Small intestine (tissue), 7 donors: ENCODE data around the gene CD248. TPM values are rescaled to one million over a fixed set of nuclear protein-coding genes. Genes with fewer than 3 reads are reported as not detected.
"Not testable (repeated sequence)": the region's sequence is repeated elsewhere in the genome, so short reads cannot be mapped to it uniquely, and the experiment has no call there.

Experiments
- DNase-seq, 2 donors: peaks; one replicate each; pipeline versions ENCODE4 v3.0.0 to v3.0.0-alpha.2; 2013
- FAIRE-seq: peaks from 2 replicates; lab custom pipeline; 2012; peaks lifted over from hg19 to GRCh38; lab: Jason Lieb, UNC
- H3K27ac ChIP-seq, 3 donors: one replicate each; pipeline ENCODE4 v1.5.1; 2013; ENCODE audit warnings: low read length in 2 of 3, mild to moderate bottlenecking in 2 of 3, control low read depth in 1 of 3, inconsistent platforms in 1 of 3, low read depth in 1 of 3, moderate library complexity in 1 of 3
- H3K27me3 ChIP-seq, 3 donors: one replicate each; pipeline ENCODE4 v1.6.1; 2013; ENCODE audit warnings: low read length in 3 of 3, inconsistent platforms in 1 of 3; ENCODE audit not compliant: control insufficient read depth in 3 of 3, insufficient read depth in 3 of 3
- H3K36me3 ChIP-seq, 3 donors: one replicate each; pipeline ENCODE4 v1.6.1; 2013; ENCODE audit warnings: low read length in 3 of 3, inconsistent platforms in 1 of 3, low read depth in 1 of 3, mild to moderate bottlenecking in 1 of 3, moderate library complexity in 1 of 3; ENCODE audit not compliant: control insufficient read depth in 3 of 3, insufficient read depth in 2 of 3
- H3K4me1 ChIP-seq, 3 donors: one replicate each; pipeline ENCODE4 v1.6.1; 2013; ENCODE audit warnings: low read length in 2 of 3, inconsistent platforms in 1 of 3, low read depth in 1 of 3, mild to moderate bottlenecking in 1 of 3, moderate library complexity in 1 of 3; ENCODE audit not compliant: control insufficient read depth in 3 of 3, insufficient read depth in 2 of 3
- H3K4me3 ChIP-seq, 3 donors: one replicate each; pipeline ENCODE4 v1.5.1; 2013; ENCODE audit warnings: low read length in 3 of 3, control low read depth in 1 of 3, inconsistent platforms in 1 of 3, low read depth in 1 of 3, mild to moderate bottlenecking in 1 of 3, moderate library complexity in 1 of 3
- H3K9me3 ChIP-seq, 2 donors: one replicate each; pipeline ENCODE4 v1.6.1; 2013; ENCODE audit warnings: low read depth in 1 of 2, low read length in 1 of 2; ENCODE audit not compliant: control insufficient read depth in 2 of 2, insufficient read depth in 1 of 2
- WGBS, 3 donors: extraction: QIAGEN DNeasy Blood & Tissue Kit; methylation state at CpG; one replicate each; pipeline ENCODE4 v1.1.7; 2013; 5-methylcytosine and 5-hydroxymethylcytosine counted together
- polyA plus RNA-seq, 4 donors: library from polyadenylated mRNA; stranded (reverse) in 3 of 4; unstranded in 1 of 4; fragments of 200-250 nt in 3 of 4; fragments of 120-200 nt in 1 of 4; gene quantifications; one replicate each; pipeline versions ENCODE4 v1.2.1 to v1.2.3, GENCODE V29; 2013
- donor health status: healthy with polysubstance abuse.
- donor health status: control.
- donor health status: control.
- donor health status: Bipolar disorder and iron deficiency.
- donor health status: healthy.

CD248 gene
- polyA plus RNA-seq, 4 donors: 1.6 to 35.7 (median 19.1) TPM; not detected in 1

DNA sequence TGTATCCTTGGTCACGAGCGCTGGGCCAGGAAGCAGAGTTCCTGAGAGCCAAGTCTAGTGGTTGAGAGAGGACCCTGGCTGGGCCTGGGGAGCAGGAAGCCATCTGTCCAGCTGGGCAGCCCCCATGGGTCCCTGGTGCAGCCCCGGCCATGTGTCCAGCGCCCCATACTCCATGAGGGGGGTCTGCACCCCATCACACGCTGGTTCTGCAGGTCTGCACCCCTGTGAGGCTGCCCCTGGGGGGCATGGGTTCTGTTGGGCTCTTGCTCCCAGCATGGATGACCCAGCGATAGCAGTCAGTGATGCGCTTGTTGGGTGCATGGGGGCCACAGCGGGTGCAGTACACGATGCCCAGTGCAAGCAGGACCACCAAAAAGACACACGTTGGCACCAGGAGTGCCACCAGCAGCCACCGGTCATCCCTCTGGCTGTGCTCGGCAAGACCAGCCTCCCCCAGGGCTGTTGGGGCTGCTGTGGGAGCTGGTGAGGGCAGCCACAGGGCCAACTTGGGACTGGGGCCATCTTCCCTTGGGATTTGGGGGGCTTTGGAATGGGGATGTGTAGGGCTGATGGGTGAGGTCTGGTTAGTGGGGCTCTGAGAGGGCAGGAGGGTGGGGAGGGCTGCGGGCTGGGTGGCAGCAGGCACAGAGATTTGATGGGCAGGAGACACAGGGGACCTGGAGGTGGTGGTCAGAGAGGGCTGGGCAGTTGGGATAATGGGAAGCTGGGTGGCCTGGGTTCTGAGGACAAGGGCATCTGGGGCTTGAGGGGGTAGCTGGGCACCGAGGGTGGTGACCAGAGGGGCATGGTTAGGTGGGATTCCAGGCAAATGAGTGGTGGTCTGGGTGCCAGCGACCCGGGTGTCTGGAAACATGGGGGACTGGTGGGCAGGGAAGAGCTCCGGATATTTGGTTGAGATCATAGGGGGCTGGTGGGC is 2.0 kb downstream of the CD248 start:
- Histone ChIP-seq H3K27ac (peak overlapping the region in 2 of 3 donors; percentile 91 to 98), H3K27me3 (no peaks in the 10 kb centered on the region), H3K4me3 (peak overlapping the region in 1 of 3 donors; percentile 50), H3K9me3 (peaks cover 0 to 3% of the 10 kb centered on the region in 2 donors), H3K4me1 (peaks cover 2 to 42% (median 3%) of the 10 kb centered on the region in 3 donors), H3K36me3 (peaks cover 0 to 4% (median 0%) of the 10 kb centered on the region in 3 donors)
- no peak for DNase-seq
- FAIRE-seq: no peak
- whole genome bisulfite sequencing, 3 donors: 80 to 94% (median 86%) methylated on average over 17 of the region's 17 CpGs

DNA sequence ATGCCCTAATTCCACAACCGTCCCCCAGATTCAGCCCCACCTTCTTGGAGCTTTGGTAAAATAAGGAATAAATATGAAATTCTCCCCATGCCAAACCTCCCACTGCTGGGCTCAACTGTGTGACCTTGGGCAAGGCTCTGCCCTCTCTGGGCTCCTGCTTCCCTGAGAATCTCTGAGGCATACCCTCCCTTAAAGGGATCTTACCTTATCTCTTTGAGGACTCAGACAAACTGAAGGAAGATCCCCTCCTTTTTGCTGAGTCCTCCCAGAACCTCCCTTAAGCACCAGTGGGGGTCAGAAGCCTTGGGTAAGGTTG is 2.7 kb downstream of the CD248 start:
- 82 to 94% (median 86%) methylated on average over 1 of the region's 1 CpG for whole genome bisulfite sequencing, 3 donors
- Histone ChIP-seq H3K27me3 (no peaks in the 10 kb centered on the region), H3K4me3 (peak overlapping the region in 1 of 3 donors; percentile 50), H3K27ac (peak overlapping the region in 2 of 3 donors; percentile 91 to 98), H3K36me3 (peaks cover 0 to 4% (median 0%) of the 10 kb centered on the region in 3 donors), H3K9me3 (no peaks in the 10 kb centered on the region), H3K4me1 (peaks cover 2 to 42% (median 3%) of the 10 kb centered on the region in 3 donors)
- FAIRE-seq (no peak), DNase-seq (no peak)

DNA sequence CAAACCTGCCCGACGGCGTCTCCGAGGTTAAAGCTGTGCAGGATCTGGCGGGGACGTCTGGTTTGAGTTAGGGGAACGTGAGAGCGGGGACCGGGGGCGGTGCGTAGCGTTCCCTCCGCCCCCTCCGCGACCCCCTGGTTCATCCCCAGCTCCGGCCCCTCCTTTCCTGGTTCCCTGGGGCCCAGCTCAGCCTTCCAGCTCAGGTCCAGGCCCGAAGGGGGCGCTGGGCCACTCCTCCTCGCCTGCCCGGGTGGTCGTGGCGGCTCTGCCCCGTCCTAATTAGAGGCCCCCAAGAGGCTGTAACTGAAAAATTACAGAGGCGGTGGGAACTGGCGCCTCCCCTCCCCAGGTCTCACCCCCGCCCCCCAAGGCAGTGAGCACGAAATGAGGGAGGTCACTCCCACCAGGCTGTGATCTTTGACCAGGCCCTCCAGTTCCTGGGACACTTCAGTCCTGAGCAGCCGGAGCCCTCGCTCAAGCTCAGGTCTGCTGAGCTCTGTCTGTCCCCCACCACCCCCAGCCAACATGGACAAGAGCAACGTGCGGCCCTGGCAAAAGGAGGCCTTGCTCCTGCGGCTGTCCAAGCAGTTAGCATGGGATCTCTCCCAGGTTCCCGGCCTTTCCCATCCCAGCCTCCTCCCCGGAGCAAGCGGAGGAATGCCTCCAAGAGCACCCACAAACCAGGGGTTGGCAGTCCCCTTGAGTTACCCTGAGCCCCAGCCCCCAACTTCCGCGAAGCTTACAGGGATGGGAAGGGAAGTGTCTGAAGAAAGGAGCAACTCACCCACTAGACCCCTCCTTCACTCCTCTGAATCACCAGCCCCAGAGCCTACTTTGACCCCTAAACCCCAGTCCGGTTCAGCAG is 3.3 kb downstream of the CD248 start:
- Histone ChIP-seq H3K4me3 (peak overlapping the region; percentile 35 to 50 (median 37)), H3K9me3 (no peaks in the 10 kb centered on the region), H3K27me3 (no peaks in the 10 kb centered on the region), H3K4me1 (peaks cover 2 to 36% (median 3%) of the 10 kb centered on the region in 3 donors), H3K27ac (peak overlapping the region; percentile 68 to 98 (median 91)), H3K36me3 (peaks cover 0 to 4% (median 0%) of the 10 kb centered on the region in 3 donors)
- FAIRE-seq (no peak), DNase-seq (peak in 1 of 2 donors; percentile 61)
- WGBS, 3 donors: 38 to 53% (median 53%) methylated on average over 36 to 38 of the region's 38 CpGs

DNA sequence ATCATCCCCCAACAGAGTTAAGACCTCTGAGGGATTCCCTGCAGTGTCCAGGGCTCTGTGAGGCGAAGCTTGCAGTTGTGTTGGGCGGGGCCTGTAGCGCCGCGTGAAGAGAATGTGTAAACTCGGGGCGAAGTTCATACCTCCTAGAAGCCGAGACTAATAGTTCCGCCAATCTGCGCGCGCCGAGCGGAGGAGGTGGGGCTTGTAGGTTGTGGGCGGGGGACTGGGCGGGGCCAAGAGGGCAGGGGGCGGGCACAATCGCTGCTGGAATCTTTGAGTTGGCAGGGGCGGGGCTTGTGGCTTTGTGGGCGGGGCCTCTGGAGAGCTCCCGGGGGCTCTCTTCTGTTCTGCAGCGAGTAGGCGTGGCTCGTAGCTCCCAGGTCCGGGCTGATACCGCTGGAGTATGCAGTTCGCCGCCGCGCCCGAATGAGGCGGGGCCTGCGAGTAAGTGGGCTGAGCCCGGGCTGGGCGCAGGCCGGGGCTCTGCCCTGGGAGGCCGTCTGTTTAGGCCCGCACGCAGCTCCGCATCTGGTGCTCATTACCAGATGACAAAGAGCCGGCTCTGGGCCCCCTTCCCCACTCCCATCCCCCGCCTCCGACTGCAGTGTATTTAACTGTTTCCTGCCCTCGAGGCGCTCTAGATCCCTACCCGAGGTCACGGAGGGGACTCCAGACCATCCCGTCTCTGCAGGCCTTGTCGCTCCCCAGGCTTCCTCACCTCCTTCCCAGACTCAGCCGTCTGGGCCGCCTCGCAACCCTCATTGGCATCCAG is 4.1 kb downstream of the CD248 start:
- no peaks in the 10 kb centered on the region for H3K27me3 ChIP-seq
- no peak for FAIRE-seq
- peaks cover 2 to 28% (median 3%) of the 10 kb centered on the region in 3 donors for H3K4me1 ChIP-seq
- peak; percentile 99 for DNase-seq
- peaks cover 0 to 4% (median 0%) of the 10 kb centered on the region in 3 donors for H3K36me3 ChIP-seq
- H3K27ac ChIP-seq: peak overlapping the region; percentile 85 to 98 (median 91)
- 1 to 3% (median 2%) methylated on average over 47 to 52 of the region's 52 CpGs for WGBS, 3 donors
- peak overlapping the region; percentile 35 to 69 (median 37) for H3K4me3 ChIP-seq
- no peaks in the 10 kb centered on the region for H3K9me3 ChIP-seq

DNA sequence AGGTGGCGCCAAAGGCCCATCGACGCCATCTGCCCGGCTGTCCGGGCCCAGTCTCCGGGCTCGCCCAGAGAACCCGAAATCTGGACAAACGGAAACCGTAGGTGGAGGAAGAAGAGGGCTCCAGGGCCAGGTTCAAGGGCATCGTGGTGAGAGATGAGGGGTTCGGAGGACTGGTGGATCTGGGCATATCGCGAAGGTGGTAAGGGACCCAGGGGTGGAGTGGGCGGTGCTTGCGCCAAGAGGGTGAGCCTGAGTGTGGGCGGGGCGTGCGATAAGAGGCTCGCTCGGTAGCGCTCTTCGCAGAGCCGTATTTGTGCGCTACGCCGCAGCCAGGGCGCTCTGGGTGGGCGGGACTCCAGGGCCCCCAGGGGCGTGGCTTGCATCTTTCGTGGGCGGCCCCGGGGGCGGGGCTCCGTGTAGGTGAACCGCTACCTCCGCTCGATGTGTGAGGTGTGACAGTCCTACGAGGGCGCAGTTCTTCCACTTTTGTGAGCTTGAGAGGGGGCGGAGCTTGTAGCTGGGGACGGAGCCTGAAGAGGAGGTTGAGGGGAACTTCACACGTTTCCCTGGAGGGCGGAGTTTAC is 4.8 kb downstream of the CD248 start:
- peaks cover 0 to 4% (median 0%) of the 10 kb centered on the region in 3 donors for H3K36me3 ChIP-seq
- 0% methylated on average over 41 to 44 of the region's 44 CpGs for WGBS, 3 donors
- H3K4me1 ChIP-seq: peaks cover 0 to 22% (median 2%) of the 10 kb centered on the region in 3 donors
- H3K27me3 ChIP-seq: no peaks in the 10 kb centered on the region
- H3K4me3 ChIP-seq: peak overlapping the region in 2 of 3 donors; percentile 25 to 69
- no peaks in the 10 kb centered on the region for H3K9me3 ChIP-seq
- H3K27ac ChIP-seq: peak overlapping the region; percentile 85 to 98 (median 86)
- DNase-seq (peak; percentile 91 to 97), FAIRE-seq (no peak)

DNA sequence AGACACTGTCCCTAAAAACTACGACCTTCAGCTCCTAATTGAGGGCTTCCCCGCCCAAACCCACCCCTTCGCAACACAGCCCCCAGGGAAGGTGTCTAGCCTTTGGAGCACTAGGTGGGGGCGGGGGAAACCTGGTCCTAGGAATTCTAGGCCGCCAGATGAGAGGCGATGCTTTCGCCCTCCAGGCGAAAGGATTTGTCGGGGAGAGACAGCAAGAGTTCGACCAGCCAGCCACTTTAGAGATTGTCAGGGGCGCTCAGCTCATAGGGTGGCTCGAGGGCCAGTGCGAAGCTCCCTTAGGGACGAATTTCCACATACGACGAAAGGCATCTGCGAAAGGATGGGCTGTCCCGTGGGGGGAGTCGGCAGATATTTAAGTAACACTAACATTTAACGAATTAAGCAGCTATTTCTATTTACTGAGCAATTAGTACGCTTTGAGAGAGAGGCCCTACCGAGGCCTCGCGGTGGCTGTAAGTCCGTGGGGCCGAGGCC is 5.3 kb downstream of the CD248 start:
- peak overlapping the region in 2 of 3 donors; percentile 25 to 69 for H3K4me3 ChIP-seq
- H3K27me3 ChIP-seq: no peaks in the 10 kb centered on the region
- FAIRE-seq: no peak
- H3K27ac ChIP-seq: peak overlapping the region; percentile 85 to 98 (median 86)
- DNase-seq: no peak
- no peaks in the 10 kb centered on the region for H3K9me3 ChIP-seq
- WGBS, 3 donors: 32 to 41% (median 33%) methylated on average over 24 to 26 of the region's 26 CpGs
- H3K4me1 ChIP-seq: peaks cover 0 to 22% (median 2%) of the 10 kb centered on the region in 3 donors
- H3K36me3 ChIP-seq: peaks cover 0 to 4% (median 0%) of the 10 kb centered on the region in 3 donors

DNA sequence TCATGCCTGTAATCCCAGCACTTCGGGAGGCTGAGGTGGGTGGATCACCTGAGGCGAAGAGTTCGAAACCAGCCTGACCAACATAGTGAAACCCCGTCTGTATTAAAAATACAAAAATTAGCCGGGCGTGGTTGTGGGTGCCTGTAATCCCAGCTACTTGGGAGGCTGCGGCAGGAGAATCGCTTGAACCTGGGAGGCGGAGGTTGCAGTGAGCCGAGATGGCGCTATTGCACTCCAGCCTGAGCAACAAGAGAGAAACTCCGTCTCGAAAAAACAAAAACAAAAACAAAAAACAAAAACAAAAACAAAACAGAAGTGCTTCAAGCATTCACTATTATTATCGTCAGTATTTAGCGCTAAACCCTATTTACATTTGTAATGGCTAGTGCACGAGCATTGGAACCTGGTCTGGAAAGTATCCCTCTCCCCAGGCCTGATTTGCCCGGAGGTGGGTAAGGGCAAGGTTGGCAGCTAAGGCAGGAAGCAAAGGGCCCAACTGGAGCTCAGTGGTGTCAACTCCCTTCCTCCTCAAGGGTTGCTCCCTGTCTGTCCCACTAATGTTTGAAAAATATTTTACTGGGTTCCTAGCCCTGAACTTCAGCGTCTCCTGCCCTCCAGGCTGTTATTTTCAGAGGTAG is 5.9 kb downstream of the CD248 start:
- H3K27ac ChIP-seq, H3K9me3 ChIP-seq, DNase-seq, H3K4me3 ChIP-seq, FAIRE-seq, H3K36me3 ChIP-seq, H3K27me3 ChIP-seq: not testable (repeated sequence)
- peaks cover 0 to 22% (median 2%) of the 10 kb centered on the region in 3 donors for H3K4me1 ChIP-seq
- WGBS, 3 donors: 87 to 89% (median 88%) methylated on average over 18 of the region's 18 CpGs
